H9 (cell line): ENCODE results near the gene PROP1. TPM values are rescaled to one million over a fixed set of nuclear protein-coding genes. Genes with fewer than 3 reads are reported as not detected.
A peak's percentile ranks its signal among the peaks of the same experiment; 100 is the strongest.
"Not testable (repeated sequence)": the region's sequence is repeated elsewhere in the genome, so short reads cannot be mapped to it uniquely, and the experiment has no call there.

Source experiments
- DNase-seq: peaks from one replicate; pipeline ENCODE4 v3.0.0-alpha.2; 2017
- H2AFZ ChIP-seq: one replicate; pipeline ENCODE4 v1.6.1; 2013; ENCODE audit warnings: mild to moderate bottlenecking, low read length, control low read depth, moderate library complexity
- H2AK5ac ChIP-seq: 2 replicates; pipeline ENCODE4 v1.6.1; 2013; ENCODE audit warnings: low read length, control low read depth, mixed read lengths; ENCODE audit not compliant: insufficient read length
- H2BK120ac ChIP-seq: one replicate; pipeline ENCODE4 v1.6.1; 2013; ENCODE audit warnings: low read depth, mild to moderate bottlenecking, low read length, control low read depth, inconsistent platforms; ENCODE audit not compliant: poor library complexity, severe bottlenecking
- H2BK12ac ChIP-seq: 2 replicates; pipeline ENCODE4 v1.6.1; 2013; ENCODE audit warnings: low read length, control low read depth, mixed read lengths, low read depth; ENCODE audit not compliant: insufficient read length
- H2BK15ac ChIP-seq: 2 replicates; pipeline ENCODE4 v1.6.1; 2013; ENCODE audit warnings: low read depth, low read length, control low read depth
- H2BK20ac ChIP-seq: one replicate; pipeline ENCODE4 v1.6.1; 2013; ENCODE audit warnings: low read depth, mild to moderate bottlenecking, low read length, control low read depth, inconsistent platforms; ENCODE audit not compliant: poor library complexity, severe bottlenecking
- H2BK5ac ChIP-seq: 2 replicates; pipeline ENCODE4 v1.6.1; 2013; ENCODE audit warnings: low read length, control low read depth, mixed read lengths; ENCODE audit not compliant: insufficient read length
- H3K14ac ChIP-seq: 2 replicates; pipeline ENCODE4 v1.6.1; 2013; ENCODE audit warnings: low read length, control low read depth; ENCODE audit not compliant: insufficient read depth
- H3K18ac ChIP-seq: 2 replicates; pipeline ENCODE4 v1.6.1; 2013; ENCODE audit warnings: low read depth, mild to moderate bottlenecking, mixed read lengths, low read length, control low read depth; ENCODE audit not compliant: insufficient read length
- H3K23ac ChIP-seq: 2 replicates; pipeline ENCODE4 v1.6.1; 2013; ENCODE audit warnings: low read length, control low read depth, mixed read lengths, low read depth; ENCODE audit not compliant: insufficient read length
- H3K23me2 ChIP-seq: 2 replicates; pipeline ENCODE4 v1.6.1; 2013; ENCODE audit warnings: low read depth, mild to moderate bottlenecking, mixed read lengths, low read length, control low read depth; ENCODE audit not compliant: insufficient read length, poor library complexity, severe bottlenecking
- H3K27ac ChIP-seq: 2 replicates; pipeline ENCODE4 v1.5.1; 2013; ENCODE audit warnings: low read length, control low read depth, mixed read lengths, low read depth; ENCODE audit not compliant: insufficient read length
- H3K27me3 ChIP-seq: 2 replicates; pipeline ENCODE4 v1.6.1; 2013; ENCODE audit warnings: low read length, control low read depth, inconsistent platforms; ENCODE audit not compliant: insufficient read depth
- H3K4ac ChIP-seq: 2 replicates; pipeline ENCODE4 v1.6.1; 2013; ENCODE audit warnings: low read depth, mild to moderate bottlenecking, control low read depth, inconsistent platforms, low read length, moderate library complexity
- H3K4me1 ChIP-seq: 2 replicates; pipeline ENCODE4 v1.6.1; 2013; ENCODE audit warnings: low read length, control low read depth, inconsistent platforms; ENCODE audit not compliant: insufficient read depth
- H3K4me2 ChIP-seq: 2 replicates; pipeline ENCODE4 v1.6.1; 2013; ENCODE audit warnings: low read length, control low read depth, mixed read lengths; ENCODE audit not compliant: insufficient read length, insufficient read depth
- H3K56ac ChIP-seq: 2 replicates; pipeline ENCODE4 v1.6.1; 2013; ENCODE audit warnings: low read depth, mild to moderate bottlenecking, mixed read lengths, low read length, control low read depth; ENCODE audit not compliant: insufficient read length
- H3K79me1 ChIP-seq: 2 replicates; pipeline ENCODE4 v1.6.1; 2013; ENCODE audit warnings: low read depth, mild to moderate bottlenecking, moderate library complexity, low read length, control low read depth, inconsistent platforms; ENCODE audit not compliant: insufficient read depth, poor library complexity, severe bottlenecking
- H3K79me2 ChIP-seq: 2 replicates; pipeline ENCODE4 v1.6.1; 2013; ENCODE audit warnings: low read length, control low read depth, inconsistent platforms; ENCODE audit not compliant: insufficient read depth
- H3K9ac ChIP-seq: 2 replicates; pipeline ENCODE4 v1.6.1; 2013; ENCODE audit warnings: low read length, control low read depth, mixed read lengths; ENCODE audit not compliant: insufficient read length; ENCODE audit errors: extremely low read depth
- H3K9me3 ChIP-seq: one replicate; pipeline ENCODE4 v1.6.1; 2013; ENCODE audit warnings: low read depth, low read length, inconsistent platforms; ENCODE audit not compliant: control insufficient read depth
- H3T11ph ChIP-seq: one replicate; pipeline ENCODE4 v1.6.1; 2013; ENCODE audit warnings: mild to moderate bottlenecking, low read length, control low read depth, inconsistent platforms
- H4K20me1 ChIP-seq: one replicate; pipeline ENCODE4 v1.6.1; 2013; ENCODE audit not compliant: control insufficient read depth, insufficient read length, insufficient read depth
- H4K5ac ChIP-seq: 2 replicates; pipeline ENCODE4 v1.6.1; 2013; ENCODE audit warnings: low read depth, mild to moderate bottlenecking, mixed read lengths, low read length, control low read depth; ENCODE audit not compliant: insufficient read length
- H4K8ac ChIP-seq: replicated peaks from 2 replicates; pipeline ENCODE4 v1.6.1; 2013; ENCODE audit warnings: low read length, control low read depth, mixed read lengths, low read depth; ENCODE audit not compliant: insufficient read length
- H4K91ac ChIP-seq: 2 replicates; pipeline ENCODE4 v1.6.1; 2013; ENCODE audit warnings: low read depth, mild to moderate bottlenecking, moderate library complexity, mixed read lengths, low read length, control low read depth; ENCODE audit not compliant: insufficient read length
- H3K27ac Mint-ChIP-seq, 3 experiments: 2 replicates in 2 of 3; 3 replicates in 1 of 3; pipeline ENCODE4 v1.8.0; 2020 to 2021; ENCODE audit warnings: mixed read lengths in 3 of 3, mild to moderate bottlenecking in 1 of 3, moderate library complexity in 1 of 3
- H3K27me3 Mint-ChIP-seq: 2 replicates; pipeline ENCODE4 v1.8.0; 2021; ENCODE audit warnings: low read depth, mild to moderate bottlenecking, moderate library complexity, mixed read lengths
- H3K36me3 Mint-ChIP-seq, 3 experiments: 2 replicates in 2 of 3; 3 replicates in 1 of 3; pipeline ENCODE4 v1.8.0; 2020 to 2021; ENCODE audit warnings: low read depth in 3 of 3, mixed read lengths in 3 of 3; ENCODE audit not compliant: insufficient read depth in 1 of 3
- H3K4me1 Mint-ChIP-seq, 2 experiments: 2 replicates each; pipeline ENCODE4 v1.8.0; 2020; ENCODE audit warnings: mixed read lengths in 2 of 2
- H3K4me3 Mint-ChIP-seq, 2 experiments: 2 replicates in 1 of 2; 3 replicates in 1 of 2; pipeline ENCODE4 v1.8.0; 2020 to 2021; ENCODE audit warnings: mild to moderate bottlenecking in 2 of 2, mixed read lengths in 2 of 2, moderate library complexity in 1 of 2
- H3K9me3 Mint-ChIP-seq, 2 experiments: 2 replicates in 1 of 2; 3 replicates in 1 of 2; pipeline ENCODE4 v1.8.0; 2020; ENCODE audit warnings: mild to moderate bottlenecking in 2 of 2, mixed read lengths in 2 of 2, moderate library complexity in 1 of 2
- WGBS: extraction: QIAGEN DNeasy Blood & Tissue Kit; methylation state at CpG from one replicate; pipeline ENCODE4 v1.1.7; 2013; ENCODE audit warnings: missing lambda C conversion rate, low lambda C conversion rate, mixed read lengths; ENCODE audit not compliant: insufficient read length; ENCODE audit errors: extremely low coverage; 5-methylcytosine and 5-hydroxymethylcytosine counted together
- total RNA-seq: library from RNA; stranded (reverse); gene quantifications from 2 replicates; pipeline ENCODE4 v1.2.1, GENCODE V29; 2021

PROP1 gene
- total RNA-seq, 1 experiment from 2014 or later = not detected

- not testable (repeated sequence) for H4K5ac ChIP-seq, H4K8ac ChIP-seq, H3K79me2 ChIP-seq, H3K27me3 ChIP-seq, H3K9me3 ChIP-seq, H3K23me2 ChIP-seq, H3K79me1 ChIP-seq, H3K27ac ChIP-seq, H3K23ac ChIP-seq, H3K14ac ChIP-seq, H2AK5ac ChIP-seq, H3K36me3 Mint-ChIP-seq, H3T11ph ChIP-seq, H2AFZ ChIP-seq, H3K4me3 Mint-ChIP-seq, H4K20me1 ChIP-seq, H2BK20ac ChIP-seq, H2BK120ac ChIP-seq, H2BK12ac ChIP-seq, H2BK15ac ChIP-seq, H3K9me3 Mint-ChIP-seq, H3K56ac ChIP-seq, H3K18ac ChIP-seq, H2BK5ac ChIP-seq, H3K4me1 ChIP-seq, H3K27me3 Mint-ChIP-seq, H4K91ac ChIP-seq, H3K9ac ChIP-seq, H3K4ac ChIP-seq, DNase-seq, H3K4me2 ChIP-seq
- no CpG with 5 or more reads among the region's 13 CpGs for WGBS
- H3K4me1 Mint-ChIP-seq = peaks cover 8 to 12% of the 10 kb centered on the region in 2 experiments
- peak overlapping the region in 1 of 3 experiments; percentile 70; a peak in 1 of 7 replicates for H3K27ac Mint-ChIP-seq
Measured at GRCh38 chr5:177945145-177945544, 50.9 kb downstream of the PROP1 start.

- not testable (repeated sequence) for H3K18ac ChIP-seq, H3K4me3 Mint-ChIP-seq, H3K27ac Mint-ChIP-seq, H3T11ph ChIP-seq, H3K4me2 ChIP-seq, DNase-seq, H2BK120ac ChIP-seq, H2BK20ac ChIP-seq, H3K27me3 Mint-ChIP-seq, H3K36me3 Mint-ChIP-seq, H4K20me1 ChIP-seq, H3K56ac ChIP-seq, H4K91ac ChIP-seq, H3K4ac ChIP-seq, H2AK5ac ChIP-seq, H3K23me2 ChIP-seq, H3K9me3 Mint-ChIP-seq, H3K9me3 ChIP-seq, H3K14ac ChIP-seq, H3K79me1 ChIP-seq, H3K23ac ChIP-seq, H4K5ac ChIP-seq, H2AFZ ChIP-seq, H3K27me3 ChIP-seq, H3K79me2 ChIP-seq, H2BK12ac ChIP-seq, H3K27ac ChIP-seq, H4K8ac ChIP-seq, H3K9ac ChIP-seq, H3K4me1 ChIP-seq, H2BK15ac ChIP-seq, H2BK5ac ChIP-seq
- WGBS = no CpG with 5 or more reads among the region's 66 CpGs
- H3K4me1 Mint-ChIP-seq = peaks cover 8 to 12% of the 10 kb centered on the region in 2 experiments
Measured at GRCh38 chr5:177943805-177944736, 52.0 kb downstream of the PROP1 start.
